ENCODE data around the gene PDS5A. TPM values are rescaled to one million over a fixed set of nuclear protein-coding genes. Genes with fewer than 3 reads are reported as not detected.
"Not testable (repeated sequence)": the region's sequence is repeated elsewhere in the genome, so short reads cannot be mapped to it uniquely, and the experiment has no call there.

The PDS5A gene
- polyA plus RNA-seq, 4 donors: 17.6 to 49.4 (median 23.0) TPM

DNA sequence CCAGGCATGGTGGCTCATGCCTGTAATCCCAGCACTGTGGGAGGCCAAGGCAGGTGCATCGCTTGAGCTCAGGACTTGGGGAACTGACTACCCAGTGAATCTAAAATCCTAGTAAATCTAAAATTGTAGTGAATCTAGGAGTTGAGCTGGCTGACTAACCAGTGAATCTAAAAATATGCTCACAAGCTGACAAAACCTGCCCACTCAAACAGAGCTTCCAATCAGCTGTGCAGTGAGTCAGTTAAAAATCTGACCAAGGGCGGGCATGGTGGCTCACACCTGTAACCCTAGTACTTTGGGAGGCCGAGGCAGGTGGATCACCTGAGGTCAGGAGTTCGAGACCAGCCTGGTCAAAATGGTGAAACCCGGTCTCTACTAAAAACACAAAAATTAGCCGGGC, 72.7 kb downstream of the PDS5A start:
- H3K27ac ChIP-seq (ENCODE audit: low read depth in 1 of 3, low read length in 2 of 3); H3K4me1 ChIP-seq (ENCODE audit: control insufficient read depth in 3 of 3, insufficient read depth in 2 of 3, low read depth in 1 of 3, low read length in 2 of 3); DNase-seq; H3K9me3 ChIP-seq (ENCODE audit: control insufficient read depth in 2 of 2, insufficient read depth in 1 of 2, low read depth in 1 of 2, low read length in 1 of 2); H3K27me3 ChIP-seq (ENCODE audit: control insufficient read depth in 3 of 3, insufficient read depth in 3 of 3, low read length in 3 of 3); FAIRE-seq; H3K4me3 ChIP-seq (ENCODE audit: low read depth in 1 of 3, low read length in 3 of 3): not testable (repeated sequence)
- 93 to 99% (median 96%) methylated on average over 6 of the region's 6 CpGs for WGBS, 3 donors
- peaks cover 0 to 30% (median 3%) of the 10 kb centered on the region in 3 donors for H3K36me3 ChIP-seq (ENCODE audit: control insufficient read depth in 3 of 3, insufficient read depth in 2 of 3, low read depth in 1 of 3, low read length in 3 of 3)

DNA sequence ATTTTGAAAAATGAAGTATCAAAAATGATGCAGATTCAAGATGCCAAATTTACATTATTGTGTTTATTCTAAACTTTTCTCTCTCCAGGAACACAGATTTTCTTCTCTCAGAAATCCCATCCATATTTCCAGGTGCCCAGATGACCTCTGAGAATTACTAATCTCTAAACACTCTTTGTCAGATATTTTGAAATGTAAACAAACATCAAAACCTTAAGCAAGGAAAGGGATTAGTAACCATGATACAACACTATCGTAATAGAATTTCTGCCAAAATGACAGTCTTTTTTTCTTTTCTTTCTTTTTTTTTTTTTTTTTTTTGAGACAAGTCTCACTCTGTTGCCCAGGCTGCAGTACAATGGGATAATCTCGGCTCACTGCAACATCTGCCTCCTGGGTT, 76.7 kb downstream of the PDS5A start:
- DNase-seq: no peak
- Histone ChIP-seq H3K36me3 (ENCODE audit: control insufficient read depth in 3 of 3, insufficient read depth in 2 of 3, low read depth in 1 of 3, low read length in 3 of 3) (peaks cover 5 to 36% (median 9%) of the 10 kb centered on the region in 3 donors), H3K4me1 (ENCODE audit: control insufficient read depth in 3 of 3, insufficient read depth in 2 of 3, low read depth in 1 of 3, low read length in 2 of 3) (no peaks in the 10 kb centered on the region), H3K27ac (ENCODE audit: low read depth in 1 of 3, low read length in 2 of 3) (no peak overlapping the region), H3K27me3 (ENCODE audit: control insufficient read depth in 3 of 3, insufficient read depth in 3 of 3, low read length in 3 of 3) (no peaks in the 10 kb centered on the region), H3K4me3 (ENCODE audit: low read depth in 1 of 3, low read length in 3 of 3) (no peak overlapping the region), H3K9me3 (ENCODE audit: control insufficient read depth in 2 of 2, insufficient read depth in 1 of 2, low read depth in 1 of 2, low read length in 1 of 2) (no peaks in the 10 kb centered on the region)
- 68 to 96% (median 93%) methylated on average over 2 of the region's 2 CpGs for WGBS, 3 donors
- FAIRE-seq: no peak

DNA sequence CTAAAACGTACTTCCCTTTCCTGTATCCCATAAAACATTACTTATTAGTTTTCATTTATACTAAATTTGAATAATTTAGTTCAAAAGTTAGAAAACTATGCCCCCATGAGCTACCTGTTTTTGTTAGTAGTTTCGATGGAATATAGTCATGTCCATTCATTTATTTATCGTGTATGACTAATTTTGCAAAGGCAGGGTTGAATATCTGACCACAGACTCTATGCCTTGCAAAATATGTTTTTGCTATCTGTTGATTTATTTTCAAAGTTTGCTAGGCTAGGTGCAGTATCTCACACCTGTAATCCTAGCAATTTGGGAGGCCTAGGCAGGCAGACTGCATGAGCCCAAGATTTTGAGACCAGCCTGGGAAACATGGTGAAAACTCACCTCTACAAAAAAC, 78.4 kb downstream of the PDS5A start:
- FAIRE-seq: no peak
- no peaks in the 10 kb centered on the region for H3K27me3 ChIP-seq (ENCODE audit: control insufficient read depth in 3 of 3, insufficient read depth in 3 of 3, low read length in 3 of 3)
- no peak overlapping the region for H3K27ac ChIP-seq (ENCODE audit: low read depth in 1 of 3, low read length in 2 of 3)
- peaks cover 5 to 38% (median 11%) of the 10 kb centered on the region in 3 donors for H3K36me3 ChIP-seq (ENCODE audit: control insufficient read depth in 3 of 3, insufficient read depth in 2 of 3, low read depth in 1 of 3, low read length in 3 of 3)
- H3K4me3 ChIP-seq (ENCODE audit: low read depth in 1 of 3, low read length in 3 of 3): no peak overlapping the region
- no peak for DNase-seq
- H3K4me1 ChIP-seq (ENCODE audit: control insufficient read depth in 3 of 3, insufficient read depth in 2 of 3, low read depth in 1 of 3, low read length in 2 of 3): no peaks in the 10 kb centered on the region
- H3K9me3 ChIP-seq (ENCODE audit: control insufficient read depth in 2 of 2, insufficient read depth in 1 of 2, low read depth in 1 of 2, low read length in 1 of 2): no peaks in the 10 kb centered on the region
- WGBS, 3 donors: 78 to 93% (median 85%) methylated on average over 3 of the region's 3 CpGs

- 84 to 97% (median 93%) methylated on average over 1 of the region's 1 CpG for WGBS, 3 donors
- Histone ChIP-seq H3K27me3 (ENCODE audit: control insufficient read depth in 3 of 3, insufficient read depth in 3 of 3, low read length in 3 of 3) (no peaks in the 10 kb centered on the region), H3K4me1 (ENCODE audit: control insufficient read depth in 3 of 3, insufficient read depth in 2 of 3, low read depth in 1 of 3, low read length in 2 of 3) (no peaks in the 10 kb centered on the region), H3K36me3 (ENCODE audit: control insufficient read depth in 3 of 3, insufficient read depth in 2 of 3, low read depth in 1 of 3, low read length in 3 of 3) (peaks cover 6 to 42% (median 11%) of the 10 kb centered on the region in 3 donors), H3K27ac (ENCODE audit: low read depth in 1 of 3, low read length in 2 of 3) (no peak overlapping the region), H3K4me3 (ENCODE audit: low read depth in 1 of 3, low read length in 3 of 3) (no peak overlapping the region), H3K9me3 (ENCODE audit: control insufficient read depth in 2 of 2, insufficient read depth in 1 of 2, low read depth in 1 of 2, low read length in 1 of 2) (no peaks in the 10 kb centered on the region)
- DNase-seq: no peak
- no peak for FAIRE-seq
These were observed 79.7 kb downstream of the PDS5A start for GRCh38 chr4:39898015-39898414.

DNA sequence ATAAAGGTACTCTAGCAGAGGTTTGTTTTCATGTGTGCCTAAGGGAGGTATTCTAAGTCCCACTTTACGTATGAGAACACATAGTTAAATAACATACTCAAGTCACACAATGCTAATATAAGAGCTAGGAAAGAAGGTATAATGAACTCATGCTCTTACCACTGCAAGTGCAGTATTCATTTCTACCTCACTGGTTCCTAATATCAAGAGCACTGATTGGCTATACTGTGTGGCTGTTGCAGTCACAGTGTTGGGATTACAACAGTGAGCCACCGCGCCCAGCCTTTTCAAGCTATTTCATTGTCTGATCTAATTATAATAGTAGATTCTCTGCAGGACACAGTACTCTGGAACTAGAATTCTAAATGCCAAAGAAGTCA, 84.0 kb downstream of the PDS5A start:
- H3K9me3 ChIP-seq (ENCODE audit: control insufficient read depth in 2 of 2, insufficient read depth in 1 of 2, low read depth in 1 of 2, low read length in 1 of 2): no peaks in the 10 kb centered on the region
- no peak overlapping the region for H3K4me3 ChIP-seq (ENCODE audit: low read depth in 1 of 3, low read length in 3 of 3)
- H3K27ac ChIP-seq (ENCODE audit: low read depth in 1 of 3, low read length in 2 of 3): no peak overlapping the region
- WGBS, 3 donors: 95 to 98% (median 98%) methylated on average over 3 of the region's 3 CpGs
- DNase-seq (no peak), FAIRE-seq (no peak)
- H3K27me3 ChIP-seq (ENCODE audit: control insufficient read depth in 3 of 3, insufficient read depth in 3 of 3, low read length in 3 of 3): no peaks in the 10 kb centered on the region
- H3K36me3 ChIP-seq (ENCODE audit: control insufficient read depth in 3 of 3, insufficient read depth in 2 of 3, low read depth in 1 of 3, low read length in 3 of 3): peaks cover 9 to 45% (median 13%) of the 10 kb centered on the region in 3 donors
- H3K4me1 ChIP-seq (ENCODE audit: control insufficient read depth in 3 of 3, insufficient read depth in 2 of 3, low read depth in 1 of 3, low read length in 2 of 3): no peaks in the 10 kb centered on the region

DNA sequence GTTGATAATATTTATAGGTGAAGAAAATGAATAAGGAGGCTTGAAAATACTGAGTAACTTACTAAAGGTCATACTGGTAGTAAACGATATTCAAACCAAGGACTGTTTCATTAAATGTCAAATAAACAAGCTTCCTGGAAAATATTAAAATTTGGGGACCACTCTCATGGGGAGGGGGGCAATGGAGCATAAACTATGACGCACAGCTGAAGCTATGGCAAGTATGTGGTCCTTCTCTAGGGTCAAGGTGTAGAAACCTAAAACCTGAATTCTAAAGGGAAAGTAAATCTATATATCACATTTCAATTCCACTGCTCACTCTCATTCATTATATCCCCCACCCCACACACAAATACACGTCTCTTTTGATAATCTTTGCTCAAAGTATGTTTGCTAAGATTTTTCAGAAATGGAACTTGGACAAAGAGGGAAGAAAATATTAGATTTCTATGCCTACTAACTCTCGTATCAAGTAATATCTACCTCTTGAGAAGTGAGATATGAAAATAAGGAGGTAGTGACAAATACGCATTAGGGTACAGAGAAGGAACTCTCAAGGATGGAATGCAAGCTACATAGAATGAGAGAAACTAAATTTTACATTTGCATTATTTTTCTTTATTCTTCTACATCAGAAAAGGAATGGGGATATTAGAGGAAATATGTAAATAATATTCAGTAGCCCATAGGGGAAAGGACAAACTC, 84.6 kb downstream of the PDS5A start:
- H3K36me3 ChIP-seq (ENCODE audit: control insufficient read depth in 3 of 3, insufficient read depth in 2 of 3, low read depth in 1 of 3, low read length in 3 of 3): peaks cover 7 to 45% (median 13%) of the 10 kb centered on the region in 3 donors
- no peaks in the 10 kb centered on the region for H3K4me1 ChIP-seq (ENCODE audit: control insufficient read depth in 3 of 3, insufficient read depth in 2 of 3, low read depth in 1 of 3, low read length in 2 of 3)
- DNase-seq (no peak), FAIRE-seq (no peak)
- H3K4me3 ChIP-seq (ENCODE audit: low read depth in 1 of 3, low read length in 3 of 3): no peak overlapping the region
- H3K9me3 ChIP-seq (ENCODE audit: control insufficient read depth in 2 of 2, insufficient read depth in 1 of 2, low read depth in 1 of 2, low read length in 1 of 2): no peaks in the 10 kb centered on the region
- WGBS, 3 donors: 91 to 98% (median 94%) methylated on average over 5 of the region's 5 CpGs
- H3K27me3 ChIP-seq (ENCODE audit: control insufficient read depth in 3 of 3, insufficient read depth in 3 of 3, low read length in 3 of 3): no peaks in the 10 kb centered on the region
- no peak overlapping the region for H3K27ac ChIP-seq (ENCODE audit: low read depth in 1 of 3, low read length in 2 of 3)

DNA sequence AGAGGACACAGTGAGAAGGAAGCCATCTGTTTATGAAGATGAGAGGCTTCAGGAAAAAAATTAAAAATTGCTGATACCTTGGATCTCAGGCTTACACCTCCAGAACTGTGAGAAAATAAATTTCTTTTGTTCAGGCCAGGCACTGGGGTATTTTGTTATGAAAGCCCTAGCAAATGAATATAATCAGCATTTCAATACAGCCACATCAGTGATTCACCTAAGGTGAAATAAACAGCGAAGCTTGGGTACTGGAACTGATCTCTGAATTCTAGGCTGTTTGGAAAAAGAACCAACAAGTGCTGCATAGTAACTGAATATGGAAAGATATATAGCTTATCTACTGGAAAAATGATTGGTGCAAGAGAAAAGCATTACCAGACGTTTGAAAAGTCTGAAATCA, 88.5 kb downstream of the PDS5A start:
- H3K27me3 ChIP-seq (ENCODE audit: control insufficient read depth in 3 of 3, insufficient read depth in 3 of 3, low read length in 3 of 3): no peaks in the 10 kb centered on the region
- 79 to 92% (median 80%) methylated on average over 2 of the region's 2 CpGs for WGBS, 3 donors
- no peak overlapping the region for H3K27ac ChIP-seq (ENCODE audit: low read depth in 1 of 3, low read length in 2 of 3)
- no peak for DNase-seq
- H3K36me3 ChIP-seq (ENCODE audit: control insufficient read depth in 3 of 3, insufficient read depth in 2 of 3, low read depth in 1 of 3, low read length in 3 of 3): peaks cover 4 to 37% (median 7%) of the 10 kb centered on the region in 3 donors
- no peaks in the 10 kb centered on the region for H3K4me1 ChIP-seq (ENCODE audit: control insufficient read depth in 3 of 3, insufficient read depth in 2 of 3, low read depth in 1 of 3, low read length in 2 of 3)
- no peak overlapping the region for H3K4me3 ChIP-seq (ENCODE audit: low read depth in 1 of 3, low read length in 3 of 3)
- no peak for FAIRE-seq
- no peaks in the 10 kb centered on the region for H3K9me3 ChIP-seq (ENCODE audit: control insufficient read depth in 2 of 2, insufficient read depth in 1 of 2, low read depth in 1 of 2, low read length in 1 of 2)

DNA sequence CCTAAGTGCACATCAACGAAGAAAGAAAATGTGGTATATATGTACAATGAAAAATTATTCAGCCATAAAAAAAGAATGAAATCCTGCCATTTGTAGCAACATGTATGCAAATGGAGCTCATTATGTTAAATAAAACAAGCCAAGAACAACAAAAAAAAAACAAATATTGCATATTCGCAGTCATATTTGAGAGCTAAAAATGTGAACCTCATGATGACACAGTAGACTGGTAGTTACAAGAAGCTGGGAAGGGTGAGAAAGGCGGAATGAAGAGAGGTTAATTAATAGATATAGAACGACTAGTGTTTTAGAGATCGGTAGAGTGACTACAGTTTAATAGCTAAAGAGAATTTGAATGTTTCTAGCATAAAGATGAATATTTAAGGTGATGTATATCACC, 89.2 kb downstream of the PDS5A start:
- Histone ChIP-seq H3K27me3 (ENCODE audit: control insufficient read depth in 3 of 3, insufficient read depth in 3 of 3, low read length in 3 of 3) (no peaks in the 10 kb centered on the region), H3K27ac (ENCODE audit: low read depth in 1 of 3, low read length in 2 of 3) (no peak overlapping the region), H3K9me3 (ENCODE audit: control insufficient read depth in 2 of 2, insufficient read depth in 1 of 2, low read depth in 1 of 2, low read length in 1 of 2) (no peaks in the 10 kb centered on the region), H3K36me3 (ENCODE audit: control insufficient read depth in 3 of 3, insufficient read depth in 2 of 3, low read depth in 1 of 3, low read length in 3 of 3) (peaks cover 6 to 39% (median 7%) of the 10 kb centered on the region in 3 donors), H3K4me3 (ENCODE audit: low read depth in 1 of 3, low read length in 3 of 3) (no peak overlapping the region), H3K4me1 (ENCODE audit: control insufficient read depth in 3 of 3, insufficient read depth in 2 of 3, low read depth in 1 of 3, low read length in 2 of 3) (no peaks in the 10 kb centered on the region)
- 96 to 98% (median 97%) methylated on average over 5 of the region's 5 CpGs for WGBS, 3 donors
- FAIRE-seq: no peak
- no peak for DNase-seq

DNA sequence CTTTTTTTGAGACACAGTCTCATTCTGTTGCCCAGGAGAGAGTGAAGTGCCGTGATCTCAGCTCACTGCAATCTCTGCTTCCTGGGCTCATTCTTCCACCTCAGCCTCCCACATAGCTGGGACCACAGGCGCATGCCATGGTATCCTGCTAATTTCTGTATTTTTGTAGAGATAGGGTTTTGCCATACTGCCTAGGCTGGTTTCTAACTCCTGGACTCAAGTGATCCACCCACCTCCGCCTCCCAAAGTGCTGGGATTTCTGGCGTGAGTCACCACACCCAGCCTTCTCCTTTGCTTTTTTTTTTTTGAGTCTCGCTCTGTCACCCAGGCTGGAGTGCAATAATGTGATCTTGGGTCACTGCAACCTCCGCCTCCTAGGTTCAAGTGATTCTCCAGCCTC, 94.1 kb downstream of the PDS5A start:
- Histone ChIP-seq H3K36me3 (ENCODE audit: control insufficient read depth in 3 of 3, insufficient read depth in 2 of 3, low read depth in 1 of 3, low read length in 3 of 3) (peaks cover 5 to 33% (median 9%) of the 10 kb centered on the region in 3 donors), H3K27ac (ENCODE audit: low read depth in 1 of 3, low read length in 2 of 3) (no peak overlapping the region), H3K9me3 (ENCODE audit: control insufficient read depth in 2 of 2, insufficient read depth in 1 of 2, low read depth in 1 of 2, low read length in 1 of 2) (no peaks in the 10 kb centered on the region), H3K4me1 (ENCODE audit: control insufficient read depth in 3 of 3, insufficient read depth in 2 of 3, low read depth in 1 of 3, low read length in 2 of 3) (no peaks in the 10 kb centered on the region), H3K4me3 (ENCODE audit: low read depth in 1 of 3, low read length in 3 of 3) (no peak overlapping the region), H3K27me3 (ENCODE audit: control insufficient read depth in 3 of 3, insufficient read depth in 3 of 3, low read length in 3 of 3) (no peaks in the 10 kb centered on the region)
- DNase-seq (peak in 1 of 2 donors; percentile 9), FAIRE-seq (no peak)
- 92 to 96% (median 94%) methylated on average over 6 of the region's 6 CpGs for WGBS, 3 donors

Measured in small intestine (tissue), 7 donors.